ENCODE results near the gene RABAC1. TPM values are rescaled to one million over a fixed set of nuclear protein-coding genes. Genes with fewer than 3 reads are reported as not detected.

RABAC1 gene
- total RNA-seq, 1 donor from 2014 or later = 360 TPM

GRCh38 chr19:41925208-41926003, 33.7 kb downstream of the RABAC1 start:
- TF ChIP-seq CTCF (IDR thresholded peaks at IDR 0.05) = no peak

GRCh38 chr19:41924151-41925145, 34.7 kb downstream of the RABAC1 start:
- no peak for DNase-seq (ENCODE audit: low spot score in 2 of 2)
- Histone ChIP-seq H3K27ac (no peak overlapping the region), H3K9me3 (no peaks in the 10 kb centered on the region), H3K4me3 (no peak overlapping the region), H3K27me3 (peaks cover 38% of the 10 kb centered on the region), H3K36me3 (no peaks in the 10 kb centered on the region), H3K4me1 (peaks cover 0 to 11% of the 10 kb centered on the region in 2 donors)
- TF ChIP-seq CTCF (IDR thresholded peaks at IDR 0.05) = no peak
- intact Hi-C loops (cut with DNase I) = no loop called here

More at GRCh38 chr19:41925208-41926003, 33.7 kb downstream of the RABAC1 start:
- Histone ChIP-seq H3K4me1 (peaks cover 0 to 11% of the 10 kb centered on the region in 2 donors), H3K4me3 (no peak overlapping the region), H3K27ac (no peak overlapping the region), H3K9me3 (no peaks in the 10 kb centered on the region), H3K36me3 (no peaks in the 10 kb centered on the region), H3K27me3 (peaks cover 44% of the 10 kb centered on the region)
- no peak for DNase-seq (ENCODE audit: low spot score in 2 of 2)
- intact Hi-C loops (cut with DNase I) = no loop called here

GRCh38 chr19:41923045-41923788, 35.9 kb downstream of the RABAC1 start:
- intact Hi-C loops (cut with DNase I) = no loop called here
- no peak overlapping the region for H3K27ac ChIP-seq
- DNase-seq (ENCODE audit: low spot score in 2 of 2) = no peak
- peaks cover 28% of the 10 kb centered on the region for H3K27me3 ChIP-seq
- H3K9me3 ChIP-seq = no peaks in the 10 kb centered on the region
- H3K4me3 ChIP-seq = no peak overlapping the region
- H3K4me1 ChIP-seq = peaks cover 0 to 6% of the 10 kb centered on the region in 2 donors
- no peaks in the 10 kb centered on the region for H3K36me3 ChIP-seq
- no peak for TF ChIP-seq CTCF (IDR thresholded peaks at IDR 0.05)

GRCh38 chr19:41922585-41922984, 36.5 kb downstream of the RABAC1 start:
- intact Hi-C loops (cut with DNase I) = no loop called here
- Histone ChIP-seq H3K27ac (no peak overlapping the region), H3K9me3 (no peaks in the 10 kb centered on the region), H3K4me1 (no peaks in the 10 kb centered on the region), H3K36me3 (no peaks in the 10 kb centered on the region), H3K4me3 (no peak overlapping the region), H3K27me3 (peaks cover 24% of the 10 kb centered on the region)
- no peak for DNase-seq (ENCODE audit: low spot score in 2 of 2)
- TF ChIP-seq CTCF (IDR thresholded peaks at IDR 0.05) = no peak

Data from ascending aorta (tissue), 2 donors.